HEK293 (cell line): Measurements from ENCODE around the gene LRPPRC.
"Not testable (repeated sequence)": the region's sequence is repeated elsewhere in the genome, so short reads cannot be mapped to it uniquely, and the experiment has no call there.

ENCODE experiments used
- CTCF ChIA-PET: fragments of 350-600 bp; formaldehyde crosslinking; extraction: SDS; loops from one replicate; lab custom pipeline; 2021; ENCODE audit warnings: antibody characterized with exemption; lab: Yijun Ruan, JAX
- POLR2A ChIA-PET: fragments of 300-600 bp; formaldehyde crosslinking; extraction: SDS; loops from one replicate; lab custom pipeline; 2020; ENCODE audit warnings: antibody characterized with exemption, inconsistent platforms; lab: Yijun Ruan, JAX
- H3K27ac ChIP-seq: fragments of 200-500 bp; sonication (Bioruptor generic); 2 replicates; pipeline ENCODE4 v1.5.1; 2014; ENCODE audit warnings: low read depth, low read length, control low read depth, inconsistent platforms; ENCODE audit errors: extremely low read depth
- H3K36me3 ChIP-seq, 2 experiments: fragments of 200-500 bp in 1 of 2; sonication (Bioruptor generic) in 1 of 2; 1 replicate in 1 of 2; 2 replicates in 1 of 2; pipeline ENCODE4 v1.5.1; 2014 to 2017; ENCODE audit warnings: inconsistent platforms in 2 of 2, low read length in 2 of 2; ENCODE audit not compliant: control insufficient read depth in 2 of 2, insufficient read depth in 1 of 2
- H3K4me1 ChIP-seq: fragments of 200-500 bp; sonication (Bioruptor generic); 2 replicates; pipeline ENCODE4 v1.5.1; 2014; ENCODE audit warnings: mild to moderate bottlenecking, low read length, inconsistent platforms; ENCODE audit not compliant: control insufficient read depth, insufficient read depth
- H3K4me3 ChIP-seq: 2 replicates; pipeline ENCODE4 v1.5.1; 2011; ENCODE audit warnings: low read depth, mild to moderate bottlenecking, control low read depth, low read length, moderate library complexity
- H3K9me3 ChIP-seq: fragments of 200-500 bp; sonication (Bioruptor generic); 2 replicates; pipeline ENCODE4 v1.5.1; 2014; ENCODE audit warnings: low read depth, low read length, inconsistent platforms; ENCODE audit not compliant: control insufficient read depth, insufficient read depth
- MZF1 ChIP-seq: fragments of 450-650 bp; formaldehyde crosslinking; IDR thresholded peaks from 2 replicates; pipeline ENCODE4 v1.5.1; 2017; ENCODE audit warnings: missing biosample characterization, missing genetic modification characterization, borderline replicate concordance
- REST ChIP-seq: fragments of 450-650 bp; formaldehyde crosslinking; IDR thresholded peaks from 2 replicates; pipeline ENCODE4 v1.5.1; 2016; ENCODE audit warnings: missing biosample characterization, missing genetic modification characterization
- SCRT2 ChIP-seq: fragments of 450-650 bp; formaldehyde crosslinking; IDR thresholded peaks from 2 replicates; pipeline ENCODE4 v1.5.1; 2016; ENCODE audit warnings: missing biosample characterization, missing genetic modification characterization
- SETDB1 ChIP-seq: IDR thresholded peaks from one replicate; pipeline ENCODE4 v1.6.1; 2017; ENCODE audit warnings: mild to moderate bottlenecking, low read length, moderate library complexity, mixed read lengths; ENCODE audit not compliant: insufficient read length
- ZBTB49 ChIP-seq: fragments of 450-650 bp; formaldehyde crosslinking; IDR thresholded peaks from 2 replicates; pipeline ENCODE4 v1.5.1; 2016; ENCODE audit warnings: missing biosample characterization, missing genetic modification characterization, low read depth
- ZBTB6 ChIP-seq: fragments of 450-650 bp; formaldehyde crosslinking; IDR thresholded peaks from 2 replicates; pipeline ENCODE4 v1.5.1; 2017; ENCODE audit warnings: missing biosample characterization, missing genetic modification characterization
- ZBTB7A ChIP-seq: fragments of 450-650 bp; formaldehyde crosslinking; IDR thresholded peaks from 2 replicates; pipeline ENCODE4 v1.5.1; 2016; ENCODE audit warnings: low read depth, missing biosample characterization, missing genetic modification characterization
- ZFHX2 ChIP-seq: fragments of 450-650 bp; formaldehyde crosslinking; conservative IDR thresholded peaks from 2 replicates; pipeline ENCODE4 v1.5.1; 2016; ENCODE audit warnings: missing biosample characterization, missing genetic modification characterization
- ZFP41 ChIP-seq: fragments of 450-650 bp; formaldehyde crosslinking; IDR thresholded peaks from 2 replicates; pipeline ENCODE4 v1.5.1; 2016; ENCODE audit warnings: missing biosample characterization, missing genetic modification characterization, borderline replicate concordance
- ZFP69B ChIP-seq: fragments of 450-650 bp; formaldehyde crosslinking; IDR thresholded peaks from 2 replicates; pipeline ENCODE4 v1.5.1; 2016; ENCODE audit warnings: missing biosample characterization, missing genetic modification characterization
- ZNF184 ChIP-seq: fragments of 450-650 bp; IDR thresholded peaks from 2 replicates; pipeline ENCODE4 v1.5.1; 2018; ENCODE audit warnings: missing biosample characterization, mild to moderate bottlenecking, missing genetic modification characterization
- ZNF223 ChIP-seq: fragments of 450-650 bp; formaldehyde crosslinking; IDR thresholded peaks from 2 replicates; pipeline ENCODE4 v1.5.1; 2016; ENCODE audit warnings: missing biosample characterization, missing genetic modification characterization
- ZNF302 ChIP-seq: fragments of 450-650 bp; formaldehyde crosslinking; IDR thresholded peaks from 2 replicates; pipeline ENCODE4 v1.5.1; 2016; ENCODE audit warnings: missing biosample characterization, missing genetic modification characterization, low read depth
- ZNF488 ChIP-seq: fragments of 450-650 bp; formaldehyde crosslinking; IDR thresholded peaks from 2 replicates; pipeline ENCODE4 v1.5.1; 2016; ENCODE audit warnings: missing biosample characterization, missing genetic modification characterization
- ZNF501 ChIP-seq: fragments of 450-650 bp; formaldehyde crosslinking; IDR thresholded peaks from 2 replicates; pipeline ENCODE4 v1.5.1; 2016; ENCODE audit warnings: missing biosample characterization, missing genetic modification characterization
- ZNF580 ChIP-seq: fragments of 450-650 bp; formaldehyde crosslinking; IDR thresholded peaks from 2 replicates; pipeline ENCODE4 v1.5.1; 2016; ENCODE audit warnings: missing biosample characterization, missing genetic modification characterization
- ZNF585B ChIP-seq: fragments of 450-650 bp; formaldehyde crosslinking; IDR thresholded peaks from 2 replicates; pipeline ENCODE4 v1.5.1; 2016; ENCODE audit warnings: missing biosample characterization, missing genetic modification characterization
- ZNF704 ChIP-seq: fragments of 450-650 bp; formaldehyde crosslinking; IDR thresholded peaks from 2 replicates; pipeline ENCODE4 v1.5.1; 2016; ENCODE audit warnings: missing biosample characterization, missing genetic modification characterization

Gene LRPPRC

GRCh38 chr2:43911136-43911790, 84.5 kb downstream of the LRPPRC start:
- POLR2A ChIA-PET, H3K27ac ChIP-seq: not testable (repeated sequence)

GRCh38 chr2:43906448-43907109, 89.2 kb downstream of the LRPPRC start:
- Histone ChIP-seq H3K4me1 (no peaks in the 10 kb centered on the region), H3K4me3 (no peak overlapping the region), H3K9me3 (no peaks in the 10 kb centered on the region), H3K27ac (no peak overlapping the region), H3K36me3 (peaks cover 34 to 66% of the 10 kb centered on the region in 2 experiments)
- TF ChIP-seq ZNF302 (tag by site-specific recombination): no peak
- TF ChIP-seq ZNF585B (tag by site-specific recombination): no peak
- no peak for TF ChIP-seq ZNF184
- no peak for TF ChIP-seq ZBTB6 (tag by site-specific recombination)
- TF ChIP-seq REST: no peak
- TF ChIP-seq ZFP69B: no peak
- TF ChIP-seq ZNF223 (tag by site-specific recombination): no peak
- TF ChIP-seq SETDB1: no peak
- CTCF ChIA-PET: interaction anchor here (0.5 kb wide), 1 partner anchor 268 kb away, joined by 3 read pairs; no protein-coding TSS in a partner anchor
- POLR2A ChIA-PET: no interaction called here

More at GRCh38 chr2:43911136-43911790, 84.5 kb downstream of the LRPPRC start:
- CTCF ChIA-PET, H3K4me3 ChIP-seq, H3K4me1 ChIP-seq, H3K9me3 ChIP-seq: not testable (repeated sequence)
- peaks cover 60 to 77% of the 10 kb centered on the region in 2 experiments for H3K36me3 ChIP-seq

GRCh38 chr2:43905871-43906270, 89.9 kb downstream of the LRPPRC start:
- POLR2A ChIA-PET: no interaction called here
- TF ChIP-seq ZFHX2 (tag by site-specific recombination) (no peak), SCRT2 (tag by site-specific recombination) (no peak), ZNF501 (no peak), ZBTB49 (tag by site-specific recombination) (no peak), ZNF488 (tag by site-specific recombination) (no peak), MZF1 (no peak), ZNF704 (no peak), ZFP41 (no peak), ZNF580 (tag by site-specific recombination) (no peak), ZBTB7A (no peak)
- Histone ChIP-seq H3K27ac (no peak overlapping the region), H3K4me3 (no peak overlapping the region), H3K4me1 (no peaks in the 10 kb centered on the region), H3K9me3 (no peaks in the 10 kb centered on the region), H3K36me3 (peaks cover 27 to 65% of the 10 kb centered on the region in 2 experiments)
- CTCF ChIA-PET: interaction anchor here (0.5 kb wide), 1 partner anchor 269 kb away, joined by 3 read pairs; no protein-coding TSS in a partner anchor
